ENCODE data around the gene B3GNT5. TPM values are rescaled to one million over a fixed set of nuclear protein-coding genes. Genes with fewer than 3 reads are reported as not detected.

B3GNT5 gene
- total and polyA plus RNA-seq, 10 of the 15 experiments (the other 5 are each of a cell fraction or from before 2014, with no cell fraction given) = 0.24 to 1.1 (median 0.48) TPM

- ChIA-PET CTCF (interaction anchor here (0.6 to 1.7 kb wide), 2 partner anchors 10 to 16 kb away, joined by 3 to 5 read pairs; no protein-coding TSS in a partner anchor), RAD21 (ENCODE audit: unreplicated experiment) (no interaction called here), POLR2A (interaction anchor here (1.0 to 1.4 kb wide), 2 partner anchors 16 to 88 kb away, joined by 3 read pairs; no protein-coding TSS in a partner anchor), SMC1A (ENCODE audit: uncharacterized antibody, unreplicated experiment) (interaction anchor here (0.8 to 1.3 kb wide), 5 partner anchors 9 to 118 kb away, joined by 3 to 5 read pairs (median 3); no protein-coding TSS in a partner anchor)
- FAIRE-seq = no peak
- in situ Hi-C loops (cut with MboI) (no loop called here), intact Hi-C loops (cut with micrococcal nuclease; ENCODE audit: unreplicated experiment) (no loop called here)
- ATAC-seq = no peak
- H3K27ac ChIP-seq (ENCODE audit: control insufficient read depth, insufficient read depth) = no peak overlapping the region
- no peak overlapping the region for H3K4me3 ChIP-seq
- no peaks in the 10 kb centered on the region for H3K9me3 ChIP-seq (replicated peaks; ENCODE audit: control insufficient read depth, insufficient read depth, low read length)
- DNase-seq (ENCODE audit: low read depth, low spot score) = no peak
- BruUV-seq (replicated peaks) = no TSS peak
- H3K9ac ChIP-seq (ENCODE audit: control insufficient read depth, insufficient read depth, low read length) = no peak overlapping the region
- 38% methylated on average over 8 of the region's 8 CpGs for WGBS (ENCODE audit: insufficient coverage, insufficient replicate concordance, low lambda C conversion rate, missing lambda C conversion rate)
- peaks cover 6% of the 10 kb centered on the region for H3K4me1 ChIP-seq (ENCODE audit: control insufficient read depth, insufficient read depth, low read length)
- H3K36me3 ChIP-seq (ENCODE audit: control insufficient read depth in 2 of 2, insufficient read depth in 2 of 2, low read length in 1 of 2) = no peaks in the 10 kb centered on the region
- no peaks in the 10 kb centered on the region for H4K20me1 ChIP-seq (ENCODE audit: control insufficient read depth, insufficient read depth)
- no peak overlapping the region for H3K4me2 ChIP-seq (ENCODE audit: control insufficient read depth, insufficient read depth)
- no peak overlapping the region for H2AFZ ChIP-seq (ENCODE audit: control insufficient read depth, low read depth, low read length)
- no peaks in the 10 kb centered on the region for H3K79me2 ChIP-seq (ENCODE audit: control insufficient read depth, insufficient read depth, low read length)
- TF ChIP-seq MEF2B (IDR thresholded peaks at IDR 0.05; ENCODE audit: partially characterized antibody, poor library complexity, severe bottlenecking) (peak; percentile 46), POLR2AphosphoS2 (IDR thresholded peaks at IDR 0.05; ENCODE audit: low read depth, low read length) (no peak)
- no peaks in the 10 kb centered on the region for H3K27me3 ChIP-seq (replicated peaks in 1 of 2; ENCODE audit: control insufficient read depth in 2 of 2, insufficient read depth in 2 of 2, low read length in 1 of 2)
These were observed 49.0 kb downstream of the B3GNT5 start for GRCh38 chr3:183301937-183302580.

- WGBS (ENCODE audit: insufficient coverage, insufficient replicate concordance, low lambda C conversion rate, missing lambda C conversion rate) = 24% methylated on average over 2 of the region's 2 CpGs
- CTCF ChIA-PET = interaction anchor here (0.8 kb wide), 1 partner anchor 19 kb away, joined by 3 read pairs; no protein-coding TSS in a partner anchor
- no peaks in the 10 kb centered on the region for H3K9me3 ChIP-seq (replicated peaks; ENCODE audit: control insufficient read depth, insufficient read depth, low read length)
- H3K36me3 ChIP-seq (ENCODE audit: control insufficient read depth in 2 of 2, insufficient read depth in 2 of 2, low read length in 1 of 2) = no peaks in the 10 kb centered on the region
- H3K27ac ChIP-seq (ENCODE audit: control insufficient read depth, insufficient read depth) = no peak overlapping the region
- no peak for ATAC-seq
- no peak for DNase-seq (ENCODE audit: low read depth, low spot score)
- POLR2A ChIA-PET = interaction anchor here (0.7 kb wide), 1 partner anchor 36 kb away, joined by 4 read pairs; no protein-coding TSS in a partner anchor
- no peak for FAIRE-seq
- no peaks in the 10 kb centered on the region for H3K79me2 ChIP-seq (ENCODE audit: control insufficient read depth, insufficient read depth, low read length)
- no peak overlapping the region for H3K9ac ChIP-seq (ENCODE audit: control insufficient read depth, insufficient read depth, low read length)
- no peak overlapping the region for H3K4me3 ChIP-seq
- BruUV-seq (replicated peaks) = no TSS peak
- in situ Hi-C loops (cut with MboI) = no loop called here
- H2AFZ ChIP-seq (ENCODE audit: control insufficient read depth, low read depth, low read length) = no peak overlapping the region
- H4K20me1 ChIP-seq (ENCODE audit: control insufficient read depth, insufficient read depth) = no peaks in the 10 kb centered on the region
- H3K4me1 ChIP-seq (ENCODE audit: control insufficient read depth, insufficient read depth, low read length) = peaks cover 10% of the 10 kb centered on the region
- no peak overlapping the region for H3K4me2 ChIP-seq (ENCODE audit: control insufficient read depth, insufficient read depth)
- RAD21 ChIA-PET (ENCODE audit: unreplicated experiment) = interaction anchor here (1.5 to 1.8 kb wide), 2 partner anchors 18 to 78 kb away, joined by 4 to 5 read pairs; no protein-coding TSS in a partner anchor
- SMC1A ChIA-PET (ENCODE audit: uncharacterized antibody, unreplicated experiment) = interaction anchor here (0.7 to 2.0 kb wide), 5 partner anchors 11 to 79 kb away, joined by 3 to 6 read pairs (median 4); no protein-coding TSS in a partner anchor
- H3K27me3 ChIP-seq (replicated peaks in 1 of 2; ENCODE audit: control insufficient read depth in 2 of 2, insufficient read depth in 2 of 2, low read length in 1 of 2) = no peaks in the 10 kb centered on the region
- intact Hi-C loops (cut with micrococcal nuclease; ENCODE audit: unreplicated experiment) = no loop called here
- no peak for TF ChIP-seq STAT1 (conservative IDR thresholded peaks at IDR 0.05)
- no peak for TF ChIP-seq TARDBP (IDR thresholded peaks at IDR 0.05; ENCODE audit: borderline replicate concordance)
- TF ChIP-seq DPF2 (IDR thresholded peaks at IDR 0.05) = no peak
- TF ChIP-seq SIN3A (IDR thresholded peaks at IDR 0.05; ENCODE audit: low read depth, low read length) = no peak
- TF ChIP-seq FOS (IDR thresholded peaks at IDR 0.05; ENCODE audit: borderline replicate concordance, extremely low read depth, insufficient read length) = no peak
- TF ChIP-seq EZH2 (IDR thresholded peaks at IDR 0.05; ENCODE audit: borderline replicate concordance, control insufficient read depth, low read depth, low read length) = no peak
- no peak for TF ChIP-seq IKZF2 (IDR thresholded peaks at IDR 0.05)
- no peak for TF ChIP-seq YBX1 (IDR thresholded peaks at IDR 0.05)
- TF ChIP-seq CHD1 (IDR thresholded peaks at IDR 0.05; ENCODE audit: low read depth, low read length) = no peak
- TF ChIP-seq SMC3 (IDR thresholded peaks at IDR 0.05; ENCODE audit: borderline replicate concordance, low read length) = no peak
- no peak for TF ChIP-seq REST (IDR thresholded peaks at IDR 0.05; ENCODE audit: low read depth, low read length)
- no peak for TF ChIP-seq FOXK2 (IDR thresholded peaks at IDR 0.05)
- no peak for TF ChIP-seq NBN (IDR thresholded peaks at IDR 0.05)
These were observed 50.6 kb downstream of the B3GNT5 start for GRCh38 chr3:183303690-183304089.
